Left renal pelvis (tissue), 4 donors: Measurements from ENCODE around the gene CLBA1. TPM values are rescaled to one million over a fixed set of nuclear protein-coding genes. Genes with fewer than 3 reads are reported as not detected.

Experiments
- DNase-seq, 4 donors: peaks; one replicate each; pipeline ENCODE4 v3.0.0-alpha.2; 2013; ENCODE audit warnings: low read depth in 4 of 4, low spot score in 3 of 4
- polyA plus RNA-seq, 4 donors: library from polyadenylated mRNA; unstranded; fragments of 120-200 nt; gene quantifications; one replicate each; pipeline ENCODE4 v1.2.1, GENCODE V29; 2013; ENCODE audit not compliant: insufficient read length in 4 of 4

CLBA1 gene
- polyA plus RNA-seq, 4 donors = 7.2 to 30.3 (median 24.5) TPM

- no peak for DNase-seq
These were observed 6.6 kb upstream of the CLBA1 start for GRCh38 chr14:104978746-104979691.

DNA sequence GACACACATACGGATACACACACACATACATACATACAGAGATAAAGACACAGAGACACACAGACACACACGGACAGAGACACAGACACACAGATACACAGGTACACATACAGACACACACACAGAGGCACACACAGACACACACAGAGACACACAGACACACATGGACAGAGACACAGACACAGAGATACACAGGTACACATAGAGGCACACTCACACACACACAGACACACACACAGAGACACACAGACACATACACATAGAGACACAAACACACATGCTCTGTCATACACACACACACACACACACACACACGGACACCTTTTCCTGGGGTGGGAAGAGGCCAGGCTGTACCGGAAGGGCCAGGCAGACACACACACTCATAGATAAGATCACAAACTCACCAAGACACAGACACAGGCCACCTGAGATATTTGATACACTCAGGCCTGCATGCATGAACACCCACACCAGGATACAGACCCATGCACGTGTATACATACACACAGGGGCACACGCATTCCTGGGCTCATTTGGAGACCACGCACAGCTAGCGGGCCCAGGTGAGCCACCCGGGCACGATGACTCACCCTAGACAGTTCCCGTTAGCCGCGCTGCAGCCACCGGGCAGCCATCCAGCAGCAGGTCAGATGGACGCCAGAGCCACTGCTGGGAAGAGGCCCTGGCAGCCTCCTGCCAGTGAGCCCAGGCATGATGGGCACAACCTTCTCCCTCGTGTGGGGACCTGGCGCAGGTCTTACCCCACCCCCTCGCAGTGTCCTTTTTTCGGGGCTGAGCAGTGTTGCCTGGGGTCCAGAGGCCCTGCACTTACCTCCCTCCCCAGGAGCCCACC, 5.6 kb upstream of the CLBA1 start:
- DNase-seq = no peak

GRCh38 chr14:104980611-104981531, 4.7 kb upstream of the CLBA1 start:
- no peak for DNase-seq

DNA sequence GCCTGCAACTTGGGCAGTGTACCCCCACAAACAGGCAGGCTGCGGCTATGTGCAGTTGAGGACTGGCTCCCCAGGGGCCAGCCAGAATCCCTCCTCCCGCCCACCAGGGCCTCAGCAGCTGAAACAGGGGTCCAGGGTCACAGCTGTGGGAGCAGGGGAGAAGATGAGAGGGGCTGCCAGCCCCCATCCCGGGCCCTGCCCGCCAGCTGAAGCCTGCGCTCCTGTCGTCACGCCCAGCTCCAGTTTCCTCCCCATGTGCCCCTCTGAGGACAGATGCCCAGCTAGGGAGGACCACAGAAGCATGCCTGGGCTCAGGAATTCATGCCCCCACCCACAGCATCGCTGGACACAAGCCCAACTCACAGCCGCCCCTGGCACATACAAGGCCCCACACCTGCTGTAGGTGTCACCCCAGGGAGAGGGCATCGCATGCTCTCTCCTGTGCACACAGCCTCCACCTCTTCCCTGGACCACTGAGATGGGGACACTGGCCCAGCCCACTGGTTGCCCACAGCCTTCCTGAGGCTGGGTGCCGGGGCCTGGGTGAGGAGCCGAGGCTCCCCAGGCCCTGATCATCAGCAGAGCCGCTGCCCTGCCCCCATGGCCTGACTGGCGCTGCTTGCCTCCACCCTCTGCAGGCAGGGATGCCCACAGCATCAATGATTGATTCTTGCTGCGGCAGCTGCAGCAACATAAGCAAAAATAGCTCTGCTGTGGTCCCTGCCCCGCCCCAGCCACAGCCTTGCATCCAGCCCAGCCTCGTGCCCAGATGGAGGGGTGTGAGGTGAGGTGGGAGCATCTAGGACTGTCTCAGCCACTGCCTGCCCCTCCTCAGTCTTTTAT, 3.7 kb upstream of the CLBA1 start:
- DNase-seq = no peak

GRCh38 chr14:104982548-104983230, 2.9 kb upstream of the CLBA1 start:
- no peak for DNase-seq

DNA sequence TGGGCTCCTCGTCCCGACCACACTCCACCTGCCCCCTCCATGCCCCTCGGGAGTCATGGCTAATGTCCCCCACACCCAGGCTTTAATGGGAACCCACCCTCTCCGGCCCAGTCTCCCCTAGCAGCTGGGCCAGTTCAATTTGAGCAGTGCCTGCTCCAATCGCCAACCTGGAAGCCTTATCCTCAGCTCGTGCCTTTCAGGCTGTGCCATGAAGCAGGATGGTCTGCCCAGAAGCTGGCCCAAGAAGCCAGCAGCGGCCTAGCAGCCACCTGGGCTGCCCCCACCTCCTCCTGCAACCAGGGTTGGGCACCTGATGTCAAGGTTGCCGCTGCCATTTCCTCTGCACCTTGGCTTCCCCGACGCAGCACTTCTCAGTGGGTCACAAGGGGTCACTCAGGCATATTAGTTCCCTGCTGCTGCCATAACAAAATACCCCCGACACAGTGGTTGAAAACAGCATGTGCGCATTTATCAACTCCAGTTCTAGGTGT, 2.3 kb upstream of the CLBA1 start:
- DNase-seq = no peak

DNA sequence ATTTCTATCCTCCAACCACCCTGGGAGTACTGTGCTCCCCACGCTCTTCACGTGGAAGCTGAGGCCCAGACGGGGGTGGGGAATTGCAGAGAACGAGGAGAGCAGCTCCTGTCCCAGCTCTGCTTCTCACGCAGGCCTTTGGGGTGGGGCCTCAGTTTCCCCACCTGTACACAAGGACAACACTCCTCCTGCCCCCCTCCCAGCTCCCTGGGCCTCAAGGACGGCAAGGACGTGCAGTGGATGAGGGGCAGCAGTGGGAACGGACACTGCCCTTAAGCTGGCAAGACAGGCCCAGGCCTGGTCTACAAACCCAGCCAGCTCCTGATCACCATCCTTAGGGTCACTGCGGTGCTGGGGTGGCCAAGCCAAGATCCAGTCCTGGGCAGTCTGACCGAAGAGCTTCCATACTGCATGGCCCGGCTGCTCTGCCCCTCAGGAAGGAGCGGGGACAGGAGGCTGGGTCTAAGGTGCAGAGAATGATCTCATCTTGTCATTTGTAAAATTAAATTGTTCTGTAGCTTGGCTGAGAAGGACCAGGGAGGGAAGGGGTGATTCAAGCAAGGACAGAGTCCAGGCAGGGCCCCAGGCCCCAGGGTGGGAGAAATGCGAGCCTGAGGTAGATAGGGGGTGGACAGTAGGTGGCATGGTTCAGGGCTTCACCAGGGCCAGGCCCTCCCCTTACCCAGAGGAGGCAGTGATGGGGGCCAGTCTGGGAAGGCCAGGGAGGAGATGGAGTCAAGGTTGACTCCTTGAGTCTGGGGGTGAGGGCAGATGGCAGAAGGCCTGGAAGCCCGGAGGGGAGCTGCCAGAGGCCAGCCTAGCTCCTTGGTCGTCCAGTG, 1.3 kb upstream of the CLBA1 start:
- no peak for DNase-seq

GRCh38 chr14:104986487-104987164, 1.0 kb downstream of the CLBA1 start:
- DNase-seq = no peak

- DNase-seq = no peak
These were observed 3.8 kb downstream of the CLBA1 start for GRCh38 chr14:104989236-104989950.

- DNase-seq = no peak
These were observed 4.3 kb downstream of the CLBA1 start for GRCh38 chr14:104989951-104990303.

DNA sequence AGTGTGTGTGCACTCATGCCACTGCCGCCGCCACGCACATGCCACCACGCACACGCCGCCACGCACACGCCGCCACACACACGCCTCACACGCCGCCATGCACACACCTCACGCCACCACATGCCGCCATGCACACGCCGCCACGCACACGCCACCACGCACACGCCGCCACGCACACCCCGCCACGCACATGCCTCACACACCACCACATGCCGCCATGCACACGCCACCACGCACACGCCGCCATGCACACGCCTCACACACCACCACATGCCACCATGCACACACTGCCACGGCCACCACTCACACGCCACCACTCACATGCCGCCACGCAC, 6.3 kb downstream of the CLBA1 start:
- DNase-seq = no peak

DNA sequence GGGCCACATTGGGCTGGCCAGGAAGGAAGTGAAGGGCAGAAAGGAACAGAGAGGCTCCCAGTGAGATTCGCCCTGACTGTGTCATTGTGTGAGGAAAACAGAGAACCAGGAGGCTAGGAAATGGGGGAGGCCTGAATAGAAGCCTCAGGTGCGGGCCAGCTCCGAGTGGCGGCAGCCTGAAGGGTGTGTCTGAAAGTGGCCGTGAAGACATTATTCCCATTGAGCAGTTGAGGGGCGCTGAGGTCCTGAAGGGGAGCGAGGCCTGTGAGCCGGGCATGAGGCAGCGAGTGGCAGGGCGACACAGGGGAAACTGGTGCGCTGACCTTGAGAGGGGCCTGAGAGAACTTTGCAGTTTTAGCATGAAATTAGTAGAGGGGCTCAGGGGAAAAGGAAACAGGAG, 6.9 kb downstream of the CLBA1 start:
- DNase-seq = no peak

DNA sequence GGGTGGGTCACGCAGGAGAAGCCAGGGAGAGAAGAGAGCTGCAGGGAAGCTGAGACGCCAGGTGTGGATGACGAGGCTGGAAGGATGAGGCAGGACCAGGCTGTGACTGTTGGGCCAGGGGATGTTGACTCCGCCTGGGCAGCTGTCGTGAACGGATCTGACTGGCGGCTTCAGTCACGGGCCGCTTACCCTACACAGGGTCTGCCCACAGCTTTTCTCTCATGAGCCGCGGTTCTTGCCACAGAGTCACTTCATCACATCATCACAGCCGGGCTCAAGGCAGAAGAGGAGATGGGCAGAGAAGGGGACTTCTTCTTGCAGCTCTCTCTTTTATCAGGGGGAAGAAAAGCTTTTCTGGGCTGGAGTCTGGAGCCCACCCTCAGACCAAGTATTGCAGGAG, 7.7 kb downstream of the CLBA1 start:
- DNase-seq = no peak

DNA sequence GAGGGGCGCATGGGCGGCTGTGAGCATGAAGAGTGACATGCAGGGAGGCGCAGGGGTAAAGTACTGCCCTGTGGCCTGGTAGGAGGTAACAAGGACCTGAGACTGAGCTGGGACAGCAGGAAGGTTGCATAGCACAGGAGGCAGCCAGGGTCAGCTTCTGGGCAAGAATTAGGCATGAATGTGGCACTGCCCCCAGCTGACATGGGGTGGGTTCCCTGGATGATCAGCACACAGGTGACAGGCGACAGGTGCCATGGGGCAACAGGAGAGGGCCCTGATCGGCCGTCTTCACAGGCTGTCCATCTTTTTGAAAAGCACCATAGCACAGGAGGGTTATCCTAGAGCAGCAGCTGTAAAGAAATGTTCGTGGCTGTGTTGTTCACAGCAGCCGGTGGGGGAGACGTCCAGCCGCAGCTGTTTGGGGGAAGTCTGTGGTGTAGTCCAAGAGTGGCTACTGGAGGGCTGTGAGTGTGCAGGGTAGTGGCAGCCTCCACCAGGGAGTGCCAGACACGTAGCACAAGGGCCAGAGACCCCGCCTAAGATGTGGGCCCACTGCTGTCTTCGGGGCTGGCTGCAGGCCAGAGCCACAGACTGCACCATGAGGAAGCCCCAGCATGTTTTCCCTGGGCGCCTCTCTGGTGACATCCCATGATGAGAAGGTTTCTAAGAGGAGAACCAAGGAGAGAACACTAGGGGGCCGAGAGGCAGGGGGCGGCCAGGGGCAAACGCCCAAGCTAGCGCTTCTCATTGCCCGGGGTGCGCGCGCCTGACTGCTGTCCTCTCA, 8.4 kb downstream of the CLBA1 start:
- DNase-seq = no peak

- no peak for DNase-seq
These were observed 9.4 kb downstream of the CLBA1 start for GRCh38 chr14:104994978-104995377.

- DNase-seq = no peak
These were observed 10.4 kb downstream of the CLBA1 start for GRCh38 chr14:104996032-104996431.
